K562 (cell line): ENCODE results near the gene LARP4B. TPM values are rescaled to one million over a fixed set of nuclear protein-coding genes. Genes with fewer than 3 reads are reported as not detected.

Experiments
- ATAC-seq: fragments of 200-7000 bp; cut with Tn5 transposase; 3 replicates; pipeline ENCODE4 v1.9.1; 2020; ENCODE audit warnings: moderate library complexity
- BruUV-seq: library from RNA; stranded (reverse); fragments of 400-500 nt; replicated peaks from 2 replicates; lab custom pipeline; 2021; lab: Mats Ljungman, UMichigan
- CTCF ChIA-PET: fragments of 300-600 bp; formaldehyde crosslinking; extraction: SDS; loops from one replicate; lab custom pipeline; 2021; ENCODE audit warnings: low intra/inter-chr PET ratio; lab: Yijun Ruan, JAX
- POLR2A ChIA-PET: fragments of 300-600, 350-650 bp; sonication (Branson Sonifier 250); formaldehyde crosslinking; extraction: SDS; loops from one replicate; lab custom pipeline; 2021; ENCODE audit warnings: antibody characterized with exemption, inconsistent platforms; lab: Yijun Ruan, JAX
- DNase-seq, 4 experiments: peaks; one replicate each; pipeline versions ENCODE4 v3.0.0 to v3.0.0-alpha.2; 2011 to 2018; ENCODE audit warnings: low spot score in 3 of 4, mixed read lengths in 3 of 4; ENCODE audit errors: extremely low read depth in 1 of 4
- FAIRE-seq: peaks from 2 replicates; lab custom pipeline; 2011; peaks lifted over from hg19 to GRCh38; lab: Jason Lieb, UNC
- H2AFZ ChIP-seq: 2 replicates; pipeline ENCODE4 v1.6.0; 2011; ENCODE audit warnings: low read depth, low read length, control low read depth, inconsistent platforms
- H3K27ac ChIP-seq: fragments of 200-600 bp; 3 replicates; pipeline ENCODE4 v1.8.0; 2011; ENCODE audit warnings: low read depth, mild to moderate bottlenecking, control low read depth, inconsistent platforms, low read length, moderate library complexity, mixed read lengths; ENCODE audit errors: extremely low read depth
- H3K27me3 ChIP-seq, 2 experiments: fragments of 300-600 bp in 1 of 2; 2 replicates in 1 of 2; 3 replicates in 1 of 2; pipeline versions ENCODE4 v1.6.0 to v1.8.0; 2011; ENCODE audit warnings: inconsistent platforms in 2 of 2, low read length in 2 of 2, mild to moderate bottlenecking in 1 of 2, mixed read lengths in 1 of 2, moderate library complexity in 1 of 2; ENCODE audit not compliant: control insufficient read depth in 2 of 2, insufficient read depth in 2 of 2
- H3K36me3 ChIP-seq: fragments of 300-600 bp; 3 replicates; pipeline ENCODE4 v1.8.0; 2011; ENCODE audit warnings: mild to moderate bottlenecking, low read length, inconsistent platforms; ENCODE audit not compliant: control insufficient read depth, insufficient read depth
- H3K4me1 ChIP-seq, 2 experiments: fragments of 200-600 bp in 1 of 2; replicated peaks in 1 of 2; 2 replicates in 1 of 2; 3 replicates in 1 of 2; pipeline versions ENCODE4 v1.5.1 to v1.8.0; 2011; ENCODE audit warnings: inconsistent platforms in 2 of 2, low read length in 2 of 2, mild to moderate bottlenecking in 1 of 2, mixed read lengths in 1 of 2, moderate library complexity in 1 of 2; ENCODE audit not compliant: control insufficient read depth in 2 of 2, insufficient read depth in 2 of 2
- H3K4me2 ChIP-seq: 2 replicates; pipeline ENCODE4 v1.6.1; 2011; ENCODE audit warnings: low read length, control low read depth, inconsistent platforms, mixed read lengths; ENCODE audit not compliant: insufficient read depth
- H3K4me3 ChIP-seq: fragments of 200-600 bp; sonication (generic), shearing (Covaris generic); 2 replicates; pipeline ENCODE4 v1.5.1; 2016; ENCODE audit warnings: control low read depth, inconsistent platforms
- H3K79me2 ChIP-seq: fragments of 200-600 bp; 3 replicates; pipeline ENCODE4 v1.8.0; 2011; ENCODE audit warnings: low read length, inconsistent platforms; ENCODE audit not compliant: control insufficient read depth, insufficient read depth
- H3K9ac ChIP-seq, 2 experiments: 2 replicates each; pipeline versions ENCODE4 v1.6.0 to v1.6.1; 2011; ENCODE audit warnings: low read depth in 2 of 2, low read length in 2 of 2, control low read depth in 1 of 2, inconsistent platforms in 1 of 2, mild to moderate bottlenecking in 1 of 2, mixed read lengths in 1 of 2; ENCODE audit not compliant: insufficient read depth in 1 of 2
- H3K9me1 ChIP-seq: one replicate; pipeline ENCODE4 v1.6.0; 2011; ENCODE audit warnings: inconsistent platforms, mild to moderate bottlenecking, low read length, moderate library complexity; ENCODE audit not compliant: control insufficient read depth, insufficient read depth
- H3K9me3 ChIP-seq: replicated peaks from 2 replicates; pipeline ENCODE4 v1.5.1; 2011; ENCODE audit warnings: low read depth, low read length, inconsistent platforms; ENCODE audit not compliant: control insufficient read depth, insufficient read depth
- H4K20me1 ChIP-seq: replicated peaks from 2 replicates; pipeline ENCODE4 v1.6.1; 2011; ENCODE audit warnings: low read length, inconsistent platforms, mixed read lengths; ENCODE audit not compliant: control insufficient read depth, insufficient read depth
- FOS ChIP-seq: IDR thresholded peaks from 3 replicates; pipeline ENCODE4 v1.6.1; 2011; ENCODE audit not compliant: insufficient read length; ENCODE audit errors: extremely low read depth
- HBP1 ChIP-seq: fragments of 450-650 bp; formaldehyde crosslinking; IDR thresholded peaks from 2 replicates; pipeline ENCODE4 v1.4.0; 2022; ENCODE audit warnings: missing genetic modification characterization
- KAT8 ChIP-seq: fragments of 450-650 bp; IDR thresholded peaks from 2 replicates; pipeline ENCODE4 v1.6.1; 2016; ENCODE audit warnings: low read depth, mild to moderate bottlenecking
- NCOA2 ChIP-seq, 2 experiments: fragments of 450-650 bp; IDR thresholded peaks; 2 replicates each; pipeline ENCODE4 v1.6.1; 2018; ENCODE audit warnings: mild to moderate bottlenecking in 2 of 2, moderate library complexity in 1 of 2; ENCODE audit not compliant: partially characterized antibody in 2 of 2
- PHF21A ChIP-seq: fragments of 450-650 bp; IDR thresholded peaks from 2 replicates; pipeline ENCODE4 v1.6.1; 2017; ENCODE audit warnings: low read depth, borderline replicate concordance
- RBM17 ChIP-seq: fragments of 200-400 bp; formaldehyde crosslinking; IDR thresholded peaks from 2 replicates; pipeline ENCODE4 v1.6.1; 2017; ENCODE audit warnings: low read depth, mild to moderate bottlenecking, low read length, borderline replicate concordance
- TBL1XR1 ChIP-seq, 2 experiments: IDR thresholded peaks; 2 replicates each; pipeline ENCODE4 v1.6.1; 2012; ENCODE audit warnings: improper control_type of control experiment in 2 of 2, low read length in 2 of 2, mild to moderate bottlenecking in 1 of 2
- TRIM24 ChIP-seq, 2 experiments: fragments of 450-650 bp; IDR thresholded peaks; 2 replicates each; pipeline ENCODE4 v1.6.1; 2016
- TRIM28 ChIP-seq: fragments of 450-650 bp; IDR thresholded peaks from 2 replicates; pipeline ENCODE4 v1.6.1; 2017
- ZNF395 ChIP-seq: fragments of 200-800 bp; sonication (Bioruptor generic); IDR thresholded peaks from 2 replicates; pipeline ENCODE4 v1.6.1; 2017; ENCODE audit warnings: missing genetic modification characterization, missing compliant biosample characterization
- ZNF511 ChIP-seq: sonication (generic); formaldehyde crosslinking; IDR thresholded peaks from 2 replicates; pipeline ENCODE4 v1.8.0; 2022; ENCODE audit warnings: mild to moderate bottlenecking, missing genetic modification reagents
- WGBS: fragments of 100-300 bp; shearing (Covaris generic); methylation state at CpG from one replicate; pipeline ENCODE4 v1.1.6; 2016; ENCODE audit warnings: low coverage, mixed read lengths; ENCODE audit not compliant: insufficient coverage; ENCODE audit errors: missing lambda C conversion rate; 5-methylcytosine and 5-hydroxymethylcytosine counted together
- in situ Hi-C: fragments of 300-500 bp; cut with MboI; formaldehyde crosslinking; loops from 4 replicates; pipeline ENCODE4 v1.15.0; 2018; ENCODE audit warnings: inconsistent platforms, mixed read lengths
- intact Hi-C: fragments of 100-400 bp; cut with micrococcal nuclease; formaldehyde crosslinking; loops from 2 replicates; pipeline ENCODE4 v1.14.2; 2022
- polyA plus RNA-seq, 8 experiments: library from polyadenylated mRNA; depleted of rRNA in 4 of 8; stranded (reverse) in 5 of 8; unstranded in 3 of 8; fragments of >200 nt; fragmentation: Nextera tagmentation in 2 of 8; fragmentation: Illumina TruSeq in 1 of 8; extraction: Ambion mirVana in 2 of 8; extraction: Trizol in 1 of 8; gene quantifications; 2 replicates each; pipeline versions ENCODE4 v1.2.1 to v1.2.3, GENCODE V29; 2011 to 2014; ENCODE audit warnings: inconsistent platforms in 1 of 8, missing spikeins in 1 of 8
- total RNA-seq, 7 experiments: library from RNA; depleted of rRNA in 6 of 7; stranded (reverse); fragments of >200 nt in 6 of 7; fragmentation: Illumina TruSeq in 2 of 7; extraction: Trizol in 2 of 7; gene quantifications; 2 replicates each; pipeline versions ENCODE4 v1.2.1 to v1.2.3, GENCODE V29; 2011 to 2021; ENCODE audit warnings: low replicate concordance in 1 of 7
- TF ChIP-seq, protein P1 (sequence below): fragments of 450-650 bp; IDR thresholded peaks from 2 replicates; pipeline ENCODE4 v1.6.1; 2016

Gene LARP4B
- total and polyA plus RNA-seq, 9 of the 15 experiments (the other 6 are each of a cell fraction or from before 2014, with no cell fraction given), result 11.8 to 130 (median 42.6) TPM

DNA sequence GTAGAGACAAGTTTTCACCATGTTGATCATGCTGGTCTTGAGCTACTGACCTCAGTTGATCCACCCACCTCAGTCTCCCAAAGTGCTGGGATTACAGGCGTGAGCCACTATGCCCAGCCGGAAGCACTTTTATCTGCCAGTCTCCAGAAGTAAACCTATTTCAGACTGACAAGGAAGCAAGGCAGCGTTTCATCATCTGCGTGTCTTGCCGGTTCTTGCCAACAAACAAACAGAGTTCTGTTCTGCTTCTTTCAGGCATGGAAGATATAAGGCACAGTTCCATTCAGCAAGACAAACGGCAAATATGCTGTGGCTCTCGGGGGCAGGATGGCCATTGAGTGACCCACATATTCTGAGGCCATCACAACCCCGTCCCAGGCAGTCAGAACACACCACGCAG lies 15.5 kb upstream of the LARP4B start:
- Histone ChIP-seq H3K4me2 (no peak overlapping the region; the same call in 1 of the 2 replicates), H3K27ac (no peak overlapping the region), H3K9me1 (no peaks in the 10 kb centered on the region), H3K4me3 (no peak overlapping the region), H3K9ac (no peak overlapping the region), H3K36me3 (no peaks in the 10 kb centered on the region), H3K27me3 (peaks cover 28 to 35% of the 10 kb centered on the region in 2 experiments), H2AFZ (peak overlapping the region; percentile 64), H3K9me3 (no peaks in the 10 kb centered on the region), H3K79me2 (no peaks in the 10 kb centered on the region), H3K4me1 (peaks cover 0 to 7% of the 10 kb centered on the region in 2 experiments; a peak in 2 of 5 replicates), H4K20me1 (no peaks in the 10 kb centered on the region)
- no TSS peak for BruUV-seq
- FAIRE-seq, result no peak
- intact Hi-C loops, result no loop called here
- TF ChIP-seq TBL1XR1 (IDR thresholded peaks at IDR 0.05; ENCODE audit: low read length in 2 of 2) (no peak), TRIM24 (IDR thresholded peaks at IDR 0.05) (0 out of 4 replicates have a peak, but pooled peaks of 1 of the 2 experiments have one; percentile 9), TRIM28 (no peak)
- CTCF ChIA-PET, result no interaction called here
- in situ Hi-C loops, result no loop called here
- WGBS, result 17% methylated on average over 9 of the region's 9 CpGs
- ATAC-seq, result no peak; the same call in 2 of the 3 replicates
- POLR2A ChIA-PET, result interaction anchor here (0.9 to 1.5 kb wide), 2 partner anchors 8 to 23 kb away, joined by 3 to 4 read pairs; no protein-coding TSS in a partner anchor
- no peak for DNase-seq

DNA sequence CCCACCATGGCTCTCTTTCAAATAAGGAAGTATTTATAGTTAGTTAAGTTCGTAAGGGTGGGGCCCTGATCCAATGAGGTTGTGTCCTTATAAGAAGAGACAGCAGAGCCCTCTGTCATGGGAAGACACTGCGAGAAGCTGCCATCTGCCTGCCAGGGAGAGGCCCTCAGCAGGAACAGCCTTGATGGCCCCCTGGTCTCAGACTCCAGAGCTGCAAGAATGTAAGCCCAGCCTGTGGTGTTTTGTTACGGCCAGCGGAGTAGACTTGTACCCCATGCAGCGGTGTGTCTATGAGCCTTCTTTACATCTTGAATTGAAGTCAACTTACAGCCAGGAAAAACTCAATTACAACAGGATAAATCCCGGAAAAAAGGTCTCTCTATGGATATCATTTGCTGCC lies 14.3 kb upstream of the LARP4B start:
- no peak overlapping the region for H2AFZ ChIP-seq
- no peaks in the 10 kb centered on the region for H3K36me3 ChIP-seq
- H3K79me2 ChIP-seq, result no peaks in the 10 kb centered on the region
- H3K27ac ChIP-seq, result no peak overlapping the region; the same call in 2 of the 3 replicates
- H3K27me3 ChIP-seq, result peaks cover 22 to 29% of the 10 kb centered on the region in 2 experiments
- in situ Hi-C loops, result no loop called here
- no peak for FAIRE-seq
- no peak overlapping the region for H3K4me3 ChIP-seq
- H3K4me1 ChIP-seq, result peaks cover 0 to 7% of the 10 kb centered on the region in 2 experiments; a peak in 2 of 5 replicates
- CTCF ChIA-PET, result no interaction called here
- H4K20me1 ChIP-seq, result no peaks in the 10 kb centered on the region
- 50% methylated on average over 5 of the region's 6 CpGs for WGBS
- no peaks in the 10 kb centered on the region for H3K9me1 ChIP-seq
- no peak overlapping the region for H3K9ac ChIP-seq
- no TSS peak for BruUV-seq
- no peaks in the 10 kb centered on the region for H3K9me3 ChIP-seq
- POLR2A ChIA-PET, result interaction anchor here (1.5 kb wide), 1 partner anchor 24 kb away, joined by 4 read pairs; no protein-coding TSS in a partner anchor
- intact Hi-C loops, result no loop called here
- ATAC-seq, result no peak; the same call in 2 of the 3 replicates
- no peak for DNase-seq
- H3K4me2 ChIP-seq, result no peak overlapping the region
- TF ChIP-seq NCOA2 (IDR thresholded peaks at IDR 0.05; ENCODE audit: partially characterized antibody in 2 of 2) (no peak), RBM17 (no peak), KAT8 (no peak), ZNF395 (CRISPR knock-in tag) (no peak), FOS (no peak), HBP1 (CRISPR knock-in tag) (no peak), ZNF511 (CRISPR knock-in tag) (no peak), PHF21A (no peak)
- TF ChIP-seq, protein P1, sequence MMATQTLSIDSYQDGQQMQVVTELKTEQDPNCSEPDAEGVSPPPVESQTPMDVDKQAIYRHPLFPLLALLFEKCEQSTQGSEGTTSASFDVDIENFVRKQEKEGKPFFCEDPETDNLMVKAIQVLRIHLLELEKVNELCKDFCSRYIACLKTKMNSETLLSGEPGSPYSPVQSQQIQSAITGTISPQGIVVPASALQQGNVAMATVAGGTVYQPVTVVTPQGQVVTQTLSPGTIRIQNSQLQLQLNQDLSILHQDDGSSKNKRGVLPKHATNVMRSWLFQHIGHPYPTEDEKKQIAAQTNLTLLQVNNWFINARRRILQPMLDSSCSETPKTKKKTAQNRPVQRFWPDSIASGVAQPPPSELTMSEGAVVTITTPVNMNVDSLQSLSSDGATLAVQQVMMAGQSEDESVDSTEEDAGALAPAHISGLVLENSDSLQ, result no peak
